ENCODE measurements around the gene DIP2C. TPM values are rescaled to one million over a fixed set of nuclear protein-coding genes. Genes with fewer than 3 reads are reported as not detected.

The DIP2C gene
- total and polyA plus RNA-seq, 8 donors = 2.4 to 40.1 (median 21.0) TPM

DNA sequence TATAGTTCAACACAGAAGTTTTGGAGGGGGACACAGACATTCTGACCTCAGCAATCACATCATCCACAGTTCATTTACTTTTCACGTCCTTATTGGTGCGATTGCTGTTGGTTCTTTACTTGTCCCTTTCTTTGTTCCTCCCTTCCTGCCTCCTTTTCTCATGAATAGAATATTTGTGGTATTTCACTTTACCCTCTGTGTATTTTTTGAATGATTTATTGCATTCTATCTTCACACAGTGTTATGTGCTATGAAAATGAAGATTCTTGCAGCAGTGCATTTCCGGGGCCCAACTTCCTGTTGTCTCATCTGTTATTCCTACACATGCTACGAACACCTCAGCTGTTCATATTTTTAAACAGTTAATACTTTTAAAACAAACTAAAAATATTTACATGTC lies 374.6 kb downstream of the DIP2C start:
- WGBS, 5 donors = 83 to 91% (median 87%) methylated on average over 4 of the region's 4 CpGs
- Histone ChIP-seq H3K27ac (no peak overlapping the region), H3K27me3 (no peaks in the 10 kb centered on the region), H3K4me1 (peaks cover 0 to 9% (median 0%) of the 10 kb centered on the region in 4 donors), H3K36me3 (peaks cover 0 to 48% (median 27%) of the 10 kb centered on the region in 4 donors), H3K4me3 (no peak overlapping the region), H3K9me3 (no peaks in the 10 kb centered on the region)
- TF ChIP-seq POLR2AphosphoS5 (IDR thresholded peaks at IDR 0.05) = no peak
- no peak for TF ChIP-seq EP300 (IDR thresholded peaks at IDR 0.05)
- no peak for TF ChIP-seq CTCF (IDR thresholded peaks at IDR 0.05)
- TF ChIP-seq POLR2A (IDR thresholded peaks at IDR 0.05) = no peak
- no peak for DNase-seq
- intact Hi-C loops (cut with DNase I; ENCODE audit: low total_unique reads) = no loop called here

GRCh38 chr10:314381-314780 lies 375.1 kb downstream of the DIP2C start:
- Histone ChIP-seq H3K36me3 (peaks cover 0 to 52% (median 30%) of the 10 kb centered on the region in 4 donors), H3K4me1 (peaks cover 0 to 9% (median 0%) of the 10 kb centered on the region in 4 donors)
- 78 to 86% (median 83%) methylated on average over 11 to 13 of the region's 13 CpGs for WGBS, 5 donors

GRCh38 chr10:311901-312665 lies 377.4 kb downstream of the DIP2C start:
- Histone ChIP-seq H3K27me3 (no peaks in the 10 kb centered on the region), H3K4me3 (no peak overlapping the region), H3K9me3 (no peaks in the 10 kb centered on the region), H3K27ac (no peak overlapping the region), H3K4me1 (peaks cover 0 to 19% (median 6%) of the 10 kb centered on the region in 4 donors), H3K36me3 (peaks cover 0 to 57% (median 25%) of the 10 kb centered on the region in 4 donors)
- no peak for DNase-seq
- intact Hi-C loops (cut with DNase I; ENCODE audit: low total_unique reads) = no loop called here
- 83 to 92% (median 92%) methylated on average over 14 of the region's 14 CpGs for WGBS, 5 donors
- no peak for TF ChIP-seq EP300 (IDR thresholded peaks at IDR 0.05)
- no peak for TF ChIP-seq CTCF (IDR thresholded peaks at IDR 0.05)
- TF ChIP-seq POLR2A (IDR thresholded peaks at IDR 0.05) = no peak
- TF ChIP-seq POLR2AphosphoS5 (IDR thresholded peaks at IDR 0.05) = no peak

More at GRCh38 chr10:314381-314780, 375.1 kb downstream of the DIP2C start:
- no peak for TF ChIP-seq POLR2AphosphoS5 (IDR thresholded peaks at IDR 0.05)
- TF ChIP-seq CTCF (IDR thresholded peaks at IDR 0.05) = no peak
- no peak for TF ChIP-seq EP300 (IDR thresholded peaks at IDR 0.05)
- Histone ChIP-seq H3K4me3 (no peak overlapping the region), H3K9me3 (no peaks in the 10 kb centered on the region), H3K27ac (no peak overlapping the region), H3K27me3 (no peaks in the 10 kb centered on the region)
- intact Hi-C loops (cut with DNase I; ENCODE audit: low total_unique reads) = no loop called here
- DNase-seq = no peak

DNA sequence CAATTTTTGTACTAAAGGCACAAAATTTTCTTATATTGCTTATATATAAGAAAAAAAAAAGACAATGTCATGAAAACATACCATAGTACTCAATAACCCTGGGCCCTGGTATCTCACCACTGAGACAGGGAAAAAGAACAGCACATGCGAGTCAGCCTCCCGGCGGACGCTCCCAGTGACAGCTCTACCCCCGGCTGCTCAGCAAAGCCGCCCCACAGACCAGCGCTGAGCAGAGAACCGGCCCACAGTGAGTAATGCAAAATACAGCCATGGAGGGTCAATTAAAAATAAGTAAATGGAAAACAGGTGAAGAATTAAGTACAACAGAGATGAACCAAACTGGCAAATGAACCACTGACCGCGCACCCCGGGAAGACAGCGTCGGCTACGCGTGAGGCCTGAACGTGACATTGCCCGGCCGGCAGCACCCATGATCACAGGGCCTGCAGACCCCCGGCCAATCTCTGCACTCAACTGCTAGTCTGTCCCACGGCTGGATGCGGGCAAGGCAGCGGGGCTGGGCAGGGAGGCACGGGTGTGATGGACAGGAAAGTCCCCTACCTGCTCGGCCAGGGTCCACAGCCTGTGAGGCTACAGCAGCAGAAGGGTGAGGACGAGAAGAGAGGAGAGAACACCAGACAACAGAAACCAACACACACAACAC lies 378.4 kb downstream of the DIP2C start:
- H3K9me3 ChIP-seq = no peaks in the 10 kb centered on the region

More for the DNA sequence above, 378.4 kb downstream of the DIP2C start:
- WGBS, 5 donors = 94 to 97% (median 95%) methylated on average over 25 of the region's 25 CpGs
- Histone ChIP-seq H3K4me3 (no peak overlapping the region), H3K27me3 (no peaks in the 10 kb centered on the region), H3K36me3 (peaks cover 0 to 56% (median 28%) of the 10 kb centered on the region in 4 donors), H3K27ac (no peak overlapping the region), H3K4me1 (peaks cover 0 to 20% (median 5%) of the 10 kb centered on the region in 4 donors)
- DNase-seq = no peak
- TF ChIP-seq EP300 (IDR thresholded peaks at IDR 0.05) = no peak
- TF ChIP-seq POLR2AphosphoS5 (IDR thresholded peaks at IDR 0.05) = no peak
- TF ChIP-seq CTCF (IDR thresholded peaks at IDR 0.05) = no peak
- TF ChIP-seq POLR2A (IDR thresholded peaks at IDR 0.05) = no peak
- intact Hi-C loops (cut with DNase I; ENCODE audit: low total_unique reads) = no loop called here

All from stomach (tissue), 9 donors.